Endometrium (tissue), 2 donors: ENCODE results near the gene MRPL12.
"Not testable (repeated sequence)": the region's sequence is repeated elsewhere in the genome, so short reads cannot be mapped to it uniquely, and the experiment has no call there.

Source experiments
- FAIRE-seq: peaks from 2 replicates; lab custom pipeline; 2012; peaks lifted over from hg19 to GRCh38; lab: Jason Lieb, UNC
- donor health status: control.
- donor health status: control.

The MRPL12 gene

DNA sequence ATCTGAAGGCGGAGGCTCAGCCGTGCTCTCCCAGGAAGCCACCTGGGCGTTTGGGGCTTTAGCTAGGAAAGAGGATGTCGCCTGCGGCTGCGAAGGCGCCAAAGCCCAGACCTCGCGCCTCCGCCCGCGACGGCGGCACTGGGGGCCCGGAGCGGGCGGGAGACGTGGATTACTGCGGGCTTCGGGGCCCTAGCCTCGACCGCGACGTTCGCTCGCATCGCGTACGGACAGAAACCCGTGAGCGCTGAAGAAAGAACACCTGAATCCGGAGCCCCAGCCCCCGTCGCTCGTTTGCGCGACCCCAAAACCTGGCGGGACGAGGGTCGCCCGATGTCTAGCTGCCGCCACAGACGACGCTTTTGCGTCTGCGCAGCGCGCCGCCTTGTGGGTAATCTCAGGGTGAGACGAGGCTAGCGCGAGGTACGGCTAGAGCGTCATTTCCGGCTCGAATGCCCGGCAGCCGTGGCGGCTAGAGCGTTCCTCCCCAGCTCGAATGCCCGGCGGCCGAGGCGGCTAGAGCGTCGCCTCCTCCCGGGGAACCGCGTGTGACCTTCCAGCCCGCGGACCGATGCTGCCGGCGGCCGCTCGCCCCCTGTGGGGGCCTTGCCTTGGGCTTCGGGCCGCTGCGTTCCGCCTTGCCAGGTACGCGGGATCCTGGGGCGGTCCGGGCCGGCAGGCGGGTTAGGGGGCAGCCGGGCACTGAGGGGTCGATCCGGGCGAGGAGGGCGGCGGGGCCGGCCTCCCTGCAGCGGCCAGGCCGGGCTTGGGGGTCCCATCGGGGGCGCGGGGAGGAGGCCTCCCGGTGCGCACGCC is at the start of gene MRPL12:
TSS of gene MRPL12 (plus strand) at position 434 of the 813 bp plus-strand sequence. CDS start at position 569, 135 bp downstream.
- no peak for FAIRE-seq

DNA sequence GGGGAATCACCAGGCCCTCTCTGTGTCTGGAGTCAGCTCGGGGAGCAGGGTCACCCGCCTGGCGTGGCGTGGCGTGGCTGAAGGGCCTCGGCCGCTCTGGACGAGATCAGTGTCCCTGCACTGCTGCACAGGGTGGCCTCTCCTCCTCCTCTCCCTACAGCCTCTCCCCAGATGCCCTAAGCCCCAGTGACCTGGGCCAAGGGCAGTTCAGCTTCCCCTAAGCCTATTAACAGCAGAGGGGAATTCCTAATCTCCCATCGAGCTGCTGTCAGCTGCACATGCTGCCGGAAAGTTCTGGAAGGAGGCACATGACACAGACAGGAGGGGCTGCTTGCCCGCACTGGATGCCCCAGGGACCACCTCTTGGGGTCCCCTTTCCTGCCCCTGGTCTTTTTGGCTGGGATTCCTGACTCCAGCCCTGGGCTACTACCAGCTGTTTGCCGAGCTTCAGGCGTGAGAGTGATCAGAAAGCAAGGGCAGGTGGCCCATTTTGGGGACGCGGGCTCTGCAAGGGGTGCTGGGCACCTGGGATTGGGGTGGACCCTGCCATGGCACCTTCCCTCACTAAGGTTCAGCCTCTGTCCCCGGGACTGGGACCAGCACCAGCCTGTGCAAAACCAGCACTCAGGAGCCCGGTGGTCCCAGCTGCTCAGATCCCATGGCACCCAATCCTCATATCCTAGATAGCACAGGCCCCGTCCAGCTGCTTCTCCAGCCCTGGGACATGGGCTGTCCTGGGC is 47.6 kb upstream of the MRPL12 start:
- no peak for FAIRE-seq

DNA sequence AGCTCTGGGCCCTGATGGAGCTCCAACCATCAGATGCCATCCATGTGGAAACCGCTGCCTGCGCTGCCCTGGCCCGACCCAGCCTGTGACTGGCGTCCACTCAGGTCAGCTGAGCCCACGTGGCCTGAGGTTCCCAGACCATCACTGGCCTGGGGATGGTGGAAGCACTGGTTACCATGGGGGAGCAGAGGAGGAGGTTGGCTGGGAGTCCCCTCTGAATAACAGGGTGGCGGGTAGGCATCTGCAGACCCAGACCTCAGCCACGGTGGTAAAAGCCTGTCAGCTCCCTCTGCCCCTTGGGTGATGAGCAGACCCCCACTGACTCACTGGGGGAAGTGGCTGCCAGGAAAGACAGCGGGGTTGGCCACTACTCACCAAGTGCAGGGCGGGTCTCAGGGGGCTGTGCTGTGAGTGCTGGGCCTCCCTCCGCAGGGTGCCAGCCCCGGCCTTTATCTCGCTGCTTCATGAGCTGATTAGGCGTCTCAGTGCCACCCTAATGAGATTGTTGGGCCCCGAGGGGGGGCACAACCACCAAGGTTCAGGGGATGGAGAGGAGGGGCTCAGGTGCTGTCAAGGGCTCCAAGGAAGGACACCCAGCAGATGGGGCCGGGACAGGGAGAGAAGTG is 46.9 kb upstream of the MRPL12 start, which contains the start of gene PDE6G:
TSS of gene PDE6G (minus strand) at position 425 of the 626 bp plus-strand sequence. CDS start 3,237 bp downstream, outside the sequence.
- no peak for FAIRE-seq

DNA sequence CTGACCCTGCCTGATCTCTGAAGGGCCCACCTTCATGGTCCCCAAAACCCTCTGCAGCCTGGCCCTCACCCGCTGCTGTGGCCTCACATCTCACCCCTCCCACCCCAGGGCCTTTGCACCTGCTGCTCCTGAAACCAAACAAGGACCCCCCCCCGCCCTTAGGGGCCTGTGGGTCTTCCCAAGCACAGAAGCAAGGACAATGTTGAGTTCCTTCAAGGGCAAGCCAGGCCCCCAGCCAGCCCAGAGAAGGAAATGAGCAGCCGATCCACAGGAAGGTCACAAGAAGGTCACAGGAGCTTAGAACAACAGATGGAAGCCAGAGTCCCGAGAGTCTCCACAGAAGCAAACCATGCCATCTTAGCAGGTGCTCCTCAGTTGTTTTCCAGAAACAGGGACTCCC is 46.3 kb upstream of the MRPL12 start:
- no peak for FAIRE-seq

DNA sequence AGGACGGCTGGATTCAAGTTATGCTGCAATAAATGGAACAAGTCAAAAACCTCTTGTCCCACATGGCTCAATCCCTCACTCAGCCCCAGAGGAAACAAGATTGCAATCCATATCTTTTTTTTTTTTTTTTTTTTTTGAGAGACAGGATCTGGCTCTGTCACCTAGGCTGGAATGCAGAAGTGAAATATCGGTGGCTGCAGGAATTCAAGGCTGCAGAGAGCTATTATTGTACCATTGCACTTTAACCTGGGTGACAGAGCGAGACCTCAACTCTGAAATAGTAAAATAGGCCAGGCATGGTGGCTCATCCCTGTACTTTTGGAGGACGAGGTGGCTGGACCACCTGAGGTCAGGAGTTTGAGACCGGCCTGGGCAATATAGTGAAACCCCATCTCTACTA is 44.1 kb upstream of the MRPL12 start:
- FAIRE-seq = no peak

DNA sequence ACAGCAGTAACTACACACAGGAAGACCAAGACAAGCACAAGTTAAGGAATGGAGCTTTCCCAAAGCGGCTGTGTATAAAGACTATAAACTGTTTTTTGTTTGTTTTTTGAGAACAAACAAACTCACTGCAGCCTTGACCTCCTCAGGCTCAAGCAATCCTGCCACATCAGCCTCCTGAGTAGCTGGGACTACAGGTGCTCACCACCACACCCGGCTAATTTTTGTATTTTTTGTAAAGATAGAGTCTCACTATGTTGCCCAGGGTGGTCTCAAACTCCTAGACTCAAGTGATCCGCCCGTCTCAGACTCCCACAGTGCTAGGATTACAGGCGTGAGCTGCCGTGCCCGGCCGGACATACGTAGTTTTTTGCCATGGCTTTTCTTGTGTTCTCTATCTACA is 42.7 kb upstream of the MRPL12 start:
- FAIRE-seq = no peak

DNA sequence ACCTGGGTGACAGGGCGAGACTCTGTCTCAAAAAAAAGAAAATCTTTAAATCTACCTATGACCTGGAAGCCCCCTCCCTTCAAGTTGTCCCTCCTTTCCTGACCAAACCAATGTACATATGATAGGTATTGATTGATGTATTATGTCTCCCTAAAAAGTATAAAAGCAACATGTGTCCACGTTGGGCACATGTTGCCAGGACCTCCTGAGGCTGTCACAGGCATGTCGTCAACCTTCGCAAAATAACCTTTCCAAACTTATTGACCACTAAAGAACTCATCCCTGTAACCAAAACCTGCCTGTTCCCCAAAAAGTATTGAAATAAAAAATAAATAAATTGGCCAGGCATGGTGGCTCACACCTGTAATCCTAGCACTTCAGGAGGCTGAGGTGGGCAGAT is 41.2 kb upstream of the MRPL12 start:
- FAIRE-seq = no peak

DNA sequence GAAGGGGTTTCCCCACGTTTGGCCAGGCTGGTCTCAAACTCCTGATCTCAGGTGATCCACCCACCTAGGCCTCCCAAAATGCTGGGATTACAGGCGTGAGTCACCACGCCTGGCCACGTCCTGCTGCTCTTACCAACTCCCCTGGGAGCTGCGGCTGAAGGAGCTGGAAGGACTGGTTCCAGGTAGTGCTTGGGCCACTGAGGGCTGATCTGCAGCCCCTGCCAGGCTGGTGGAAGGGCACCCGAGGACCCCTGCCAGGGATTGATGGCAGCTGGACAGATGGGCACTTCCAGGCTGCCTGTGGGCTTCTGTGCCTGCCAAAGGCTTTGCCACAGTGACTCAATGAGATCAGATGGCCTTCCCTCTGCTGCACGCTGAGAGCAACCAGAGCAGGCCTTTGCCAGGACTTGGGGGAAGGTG is 39.1 kb upstream of the MRPL12 start:
- FAIRE-seq = no peak

DNA sequence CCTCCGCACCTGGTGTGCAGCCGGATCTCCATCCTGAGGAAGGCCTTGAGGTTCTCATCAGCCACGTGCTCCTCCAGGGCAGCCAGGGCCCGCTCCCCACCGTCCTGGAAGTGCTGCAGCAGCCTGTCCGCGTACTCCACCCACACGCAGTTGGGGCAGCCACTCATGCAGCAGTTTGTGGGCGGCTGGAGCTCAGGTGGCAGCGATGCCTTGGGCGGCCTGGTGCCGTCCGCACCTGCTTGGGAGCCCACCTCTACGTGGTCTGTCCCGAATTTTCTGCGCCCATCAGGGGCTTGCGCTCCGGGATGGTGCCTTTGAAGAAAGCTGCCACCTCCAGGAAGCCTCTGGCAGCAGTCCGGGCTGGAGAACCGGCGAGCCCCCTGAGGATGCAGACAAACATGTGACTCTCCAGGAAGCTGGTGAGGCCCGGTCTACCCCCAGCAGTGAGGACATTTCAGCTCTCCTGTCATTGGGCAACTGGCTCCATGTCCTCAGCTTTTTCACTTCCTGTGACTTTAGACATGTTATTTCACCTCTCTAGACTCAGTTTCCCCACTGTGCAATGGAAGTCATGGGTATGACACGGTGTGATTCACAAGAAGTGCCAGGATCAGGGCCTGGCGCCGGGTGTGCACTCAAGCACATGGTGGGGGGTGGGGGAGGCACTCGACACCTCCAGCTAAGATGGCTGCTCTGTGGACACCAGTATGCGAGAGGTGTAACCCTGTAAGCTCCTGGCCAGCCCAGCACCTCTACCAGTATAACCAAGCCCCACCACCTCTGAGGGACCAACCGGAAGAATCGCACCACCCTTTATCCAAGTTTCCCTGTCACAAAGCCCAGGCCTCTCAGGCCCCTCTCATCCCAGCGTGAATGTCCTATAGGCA is 37.7 kb upstream of the MRPL12 start:
- FAIRE-seq = no peak

DNA sequence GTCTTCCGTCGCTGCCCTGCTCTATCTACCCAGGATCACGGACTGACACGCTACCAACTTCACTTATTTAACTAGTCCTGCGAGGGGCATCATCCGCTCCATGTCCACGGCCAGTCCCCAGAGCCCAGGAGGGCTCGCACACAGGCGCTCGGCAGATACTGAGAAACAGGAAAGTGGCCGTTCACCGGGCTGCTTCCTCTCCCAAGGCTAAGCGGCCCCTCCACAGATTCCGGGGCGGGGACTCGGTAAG is 37.1 kb upstream of the MRPL12 start:
- no peak for FAIRE-seq

DNA sequence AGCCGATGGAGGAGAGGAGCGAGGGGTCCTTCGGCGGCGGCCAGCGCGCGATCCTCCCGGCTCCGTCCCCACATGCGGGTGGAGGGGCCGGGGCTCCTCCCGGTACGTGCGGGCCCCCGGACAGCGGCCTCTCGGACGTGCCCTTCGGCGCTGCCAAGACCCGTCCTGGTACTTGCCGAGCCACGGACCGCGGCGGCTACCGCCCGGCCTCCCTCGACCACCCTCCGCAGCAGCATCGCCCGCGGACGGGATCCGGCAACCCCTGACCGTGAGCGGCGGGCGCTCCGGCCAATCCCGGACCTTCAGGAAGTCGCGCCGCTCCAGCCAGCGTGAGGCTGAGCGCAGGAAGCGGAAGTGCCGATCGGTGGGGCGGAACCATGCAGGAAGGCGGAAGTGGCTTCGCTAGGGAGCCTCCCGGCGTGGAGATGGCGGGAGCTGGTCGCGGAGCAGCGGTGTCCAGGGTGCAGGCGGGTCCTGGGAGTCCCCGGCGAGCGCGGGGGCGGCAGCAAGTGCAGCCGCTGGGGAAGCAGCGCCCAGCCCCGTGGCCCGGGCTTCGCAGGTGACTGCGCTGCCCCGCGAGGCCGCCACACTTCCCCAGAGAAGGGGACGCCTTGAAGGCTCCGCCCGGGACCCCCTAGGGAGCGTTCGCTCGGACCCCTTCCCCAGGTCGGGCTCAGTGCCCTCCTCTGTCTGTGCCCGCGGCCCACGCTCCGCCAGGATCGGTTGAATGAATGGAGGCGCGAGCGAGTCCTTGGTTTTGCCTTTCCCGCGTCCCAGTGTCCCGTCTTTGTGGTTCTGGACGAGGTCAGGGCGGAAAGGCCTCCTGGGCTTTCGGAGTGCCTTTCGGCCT is 36.6 kb upstream of the MRPL12 start, which contains the start of the genes CCDC137 and OXLD1:
TSS of gene CCDC137 (plus strand) at position 396 of the 850 bp plus-strand sequence. CDS start at position 426, 30 bp downstream.
TSS of gene OXLD1 (minus strand) at position 264 of the 850 bp plus-strand sequence. CDS start at position 236, 28 bp downstream.
- FAIRE-seq = no peak

DNA sequence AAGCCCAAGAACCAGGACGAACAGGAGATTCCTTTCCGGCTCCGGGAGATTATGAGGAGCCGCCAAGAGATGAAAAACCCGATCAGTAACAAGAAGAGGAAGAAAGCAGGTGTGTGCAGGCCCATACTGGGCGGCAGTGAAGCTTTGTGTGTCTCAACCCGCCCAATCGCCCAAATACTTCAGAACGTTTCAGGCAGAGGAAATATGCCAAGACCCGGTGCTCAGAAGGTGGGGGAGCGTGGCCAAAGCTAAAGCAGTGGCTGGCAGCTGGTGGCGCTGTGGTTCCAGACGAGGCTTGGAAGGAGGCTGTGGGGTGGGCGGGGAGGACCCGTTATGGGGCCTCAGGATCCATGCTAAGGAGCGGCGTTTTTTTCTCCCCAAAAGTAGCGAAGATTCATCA is 35.4 kb upstream of the MRPL12 start:
- FAIRE-seq = no peak

DNA sequence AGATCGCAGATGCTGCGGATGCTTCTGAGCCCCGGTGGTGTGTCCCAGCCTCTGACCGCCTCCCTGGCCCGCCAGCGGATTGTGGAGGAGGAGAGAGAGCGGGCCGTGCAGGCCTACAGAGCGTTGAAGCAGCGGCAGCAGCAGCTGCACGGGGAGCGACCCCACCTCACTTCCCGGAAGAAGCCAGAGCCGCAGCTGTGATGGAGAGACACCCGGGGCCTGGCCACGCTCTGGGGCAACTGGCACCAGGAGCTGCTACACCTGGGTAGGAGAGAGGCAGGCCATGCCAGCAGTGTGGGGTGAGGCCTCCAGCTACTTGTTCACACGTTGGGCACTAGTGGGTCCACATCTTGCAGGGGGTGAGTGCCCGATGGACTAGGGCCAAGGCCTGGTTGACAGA is 30.7 kb upstream of the MRPL12 start:
- FAIRE-seq = no peak

DNA sequence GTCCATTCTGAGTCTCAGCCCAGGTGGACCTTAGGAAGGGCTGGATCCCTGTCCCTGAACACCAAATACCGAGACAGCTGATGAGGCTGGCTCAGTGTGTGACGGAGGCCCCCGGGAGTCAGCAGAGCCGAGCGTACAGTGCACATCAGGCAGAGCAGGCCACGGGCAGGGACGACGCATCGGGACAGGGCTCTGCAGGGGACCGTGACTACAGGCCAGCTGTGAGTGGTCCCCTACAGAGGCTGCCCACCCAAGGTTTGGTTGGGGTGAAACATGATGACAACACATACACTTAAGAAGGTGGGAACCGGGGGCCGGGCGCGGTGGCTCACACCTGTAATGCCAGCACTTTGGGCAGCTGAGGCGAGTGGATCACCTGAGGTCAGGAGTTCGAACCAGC is 30.2 kb upstream of the MRPL12 start:
- FAIRE-seq = no peak

DNA sequence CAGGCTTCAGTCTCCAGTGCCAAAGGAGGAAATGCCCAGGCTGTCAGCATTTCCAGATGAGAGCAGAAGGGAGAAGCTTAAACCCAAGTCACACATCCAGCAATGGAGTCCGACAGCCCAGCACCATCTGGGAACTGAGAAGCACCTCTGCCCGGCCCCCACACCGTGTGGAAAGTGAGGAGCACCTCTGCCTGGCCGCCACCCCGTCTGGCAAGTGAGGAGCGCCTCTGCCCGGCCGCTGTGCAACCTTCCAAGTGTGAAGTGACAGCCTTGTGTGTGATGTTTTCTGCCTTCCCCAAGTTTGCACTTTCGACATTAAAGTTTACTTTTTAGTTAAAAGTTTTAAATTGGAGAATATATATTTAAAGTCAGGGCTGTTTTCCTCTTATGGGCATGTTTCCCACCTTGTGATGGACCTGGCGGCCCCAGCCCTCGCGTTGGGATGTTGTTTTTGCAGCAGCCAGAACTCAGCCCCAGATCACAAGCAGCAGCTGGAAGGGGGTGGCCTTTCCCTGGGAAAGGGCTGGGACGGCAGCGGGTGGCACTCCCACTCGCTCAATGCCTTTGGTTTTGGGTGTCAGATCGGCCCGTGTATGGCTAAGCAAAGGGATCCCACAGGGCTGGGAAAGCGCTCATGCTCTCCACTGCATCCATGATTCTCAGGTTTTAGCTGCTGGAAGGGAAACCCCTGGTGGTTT is 29.5 kb upstream of the MRPL12 start:
- no peak for FAIRE-seq

DNA sequence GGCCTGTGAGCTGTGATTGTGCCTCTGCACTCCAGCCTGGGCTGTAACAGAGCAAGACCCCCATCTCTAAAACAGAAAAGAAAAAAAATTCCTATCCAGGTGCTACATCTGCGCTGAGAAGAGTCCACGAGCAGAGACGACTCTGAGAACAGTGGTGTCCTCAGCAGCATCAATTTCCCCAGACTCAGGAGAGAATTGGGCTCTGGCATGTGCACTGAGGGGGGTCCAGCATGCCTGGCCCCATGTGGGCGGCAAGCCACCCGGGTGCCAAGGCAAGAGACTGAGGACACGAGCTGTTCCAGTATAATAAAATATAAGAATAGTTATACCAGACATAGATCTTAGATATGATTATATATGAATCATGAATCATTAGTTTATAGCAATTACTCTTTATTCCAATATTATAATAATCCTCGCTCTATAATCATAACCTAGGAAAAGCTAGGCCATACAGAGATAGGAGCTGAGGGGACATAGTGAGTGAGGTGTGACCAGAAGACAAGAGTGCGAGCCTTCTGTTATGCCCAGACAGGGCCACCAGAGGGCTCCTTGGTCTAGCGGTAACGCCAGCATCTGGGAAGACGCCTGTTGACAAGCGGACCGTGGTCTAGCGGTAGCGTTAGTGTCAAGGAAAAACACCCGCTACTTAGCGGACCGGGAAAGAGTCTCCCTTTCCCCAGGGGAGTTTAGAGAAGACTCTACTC is 27.5 kb upstream of the MRPL12 start:
- FAIRE-seq = not testable (repeated sequence)

DNA sequence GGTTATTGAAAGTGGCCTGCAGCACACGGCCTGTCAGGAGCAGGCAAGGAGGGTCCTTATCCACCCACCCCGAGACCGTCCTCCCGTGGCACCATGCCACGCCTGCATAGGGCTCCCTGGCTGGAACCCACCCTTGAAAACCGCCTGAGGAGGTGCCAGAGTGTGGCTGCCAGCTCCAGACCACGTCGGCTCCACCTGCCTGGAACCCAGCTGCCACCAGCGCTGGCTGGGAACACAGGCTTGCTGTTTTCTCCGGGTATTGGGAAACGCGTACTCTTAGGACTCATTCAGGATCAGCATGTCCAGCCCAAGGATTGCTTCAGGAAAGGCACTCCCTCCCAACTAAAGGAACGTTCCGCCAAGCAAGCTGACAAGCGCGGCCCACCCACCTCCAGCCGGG is 26.3 kb upstream of the MRPL12 start:
- no peak for FAIRE-seq

DNA sequence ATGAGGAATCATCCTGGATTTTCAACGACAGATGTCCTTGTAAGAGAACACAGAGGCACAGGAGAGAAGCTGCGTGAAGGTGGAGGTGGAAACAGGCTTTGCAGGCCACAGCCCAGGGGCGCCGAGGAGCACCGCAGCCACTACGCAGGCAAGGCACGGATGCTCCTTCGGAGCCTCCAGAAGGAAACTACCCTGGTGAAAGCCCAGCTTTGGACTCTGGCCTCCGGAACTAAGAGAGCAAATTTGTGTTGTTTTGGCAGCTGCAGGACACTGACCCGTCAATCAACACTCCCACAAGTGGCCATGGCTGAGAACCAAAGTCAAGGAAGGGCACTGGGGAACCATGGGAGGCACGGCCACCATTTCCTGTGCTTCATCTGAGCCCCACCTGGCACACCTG is 23.0 kb upstream of the MRPL12 start:
- FAIRE-seq = no peak

DNA sequence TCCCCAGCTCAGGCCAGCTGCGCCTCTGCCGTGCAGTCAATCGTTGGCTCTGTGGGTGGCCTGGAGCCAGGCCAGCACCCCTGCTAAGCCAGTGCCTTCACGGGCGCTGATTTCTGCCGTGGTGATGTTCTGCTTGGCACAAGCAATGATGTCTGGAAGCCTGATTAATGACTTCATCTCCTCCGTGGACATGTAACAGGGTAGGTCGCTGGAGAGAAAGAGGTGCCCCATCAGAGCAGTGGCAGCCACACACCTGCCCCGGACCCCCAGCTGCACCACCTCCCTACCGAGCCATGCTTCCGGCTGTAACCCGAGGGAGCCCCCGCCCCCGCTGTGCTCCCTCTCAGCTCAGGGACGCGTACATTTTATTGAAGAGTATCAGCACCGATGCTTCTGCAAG is 21.5 kb upstream of the MRPL12 start:
- FAIRE-seq = no peak
